A549 treated with dexamethasone at 1 μM for 4 hours (cell line): ENCODE data around the gene ATF7IP2. TPM values are rescaled to one million over a fixed set of nuclear protein-coding genes. Genes with fewer than 3 reads are reported as not detected.

Source experiments
- total RNA-seq: library from RNA; stranded (reverse); fragments of 200-300 nt; extraction: Qiagen RNA extraction; gene quantifications from 5 replicates; pipeline ENCODE4 v1.2.3, GENCODE V29; 2022

Gene ATF7IP2, protein sequence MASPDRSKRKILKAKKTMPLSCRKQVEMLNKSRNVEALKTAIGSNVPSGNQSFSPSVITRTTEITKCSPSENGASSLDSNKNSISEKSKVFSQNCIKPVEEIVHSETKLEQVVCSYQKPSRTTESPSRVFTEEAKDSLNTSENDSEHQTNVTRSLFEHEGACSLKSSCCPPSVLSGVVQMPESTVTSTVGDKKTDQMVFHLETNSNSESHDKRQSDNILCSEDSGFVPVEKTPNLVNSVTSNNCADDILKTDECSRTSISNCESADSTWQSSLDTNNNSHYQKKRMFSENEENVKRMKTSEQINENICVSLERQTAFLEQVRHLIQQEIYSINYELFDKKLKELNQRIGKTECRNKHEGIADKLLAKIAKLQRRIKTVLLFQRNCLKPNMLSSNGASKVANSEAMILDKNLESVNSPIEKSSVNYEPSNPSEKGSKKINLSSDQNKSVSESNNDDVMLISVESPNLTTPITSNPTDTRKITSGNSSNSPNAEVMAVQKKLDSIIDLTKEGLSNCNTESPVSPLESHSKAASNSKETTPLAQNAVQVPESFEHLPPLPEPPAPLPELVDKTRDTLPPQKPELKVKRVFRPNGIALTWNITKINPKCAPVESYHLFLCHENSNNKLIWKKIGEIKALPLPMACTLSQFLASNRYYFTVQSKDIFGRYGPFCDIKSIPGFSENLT
- 9.6 to 11.3 TPM (median 10.7 TPM) in 5 replicates for total RNA-seq

GRCh38 chr16:10385725-10386516 is at the start of gene ATF7IP2:
Gene ATF7IP2 (plus strand): TSS chr16:10386061. CDS start chr16:10430621, 44,560 bp downstream.

Other genes with a start within 250 kb of the ATF7IP2 start
- gene GRIN2A, start 203.6 kb upstream of the ATF7IP2 start, total RNA-seq = 0.01 to 0.08 TPM (median 0.01 TPM) in 3 of 5 replicates, not detected in the others
- 32.1 to 58.2 TPM (median 55.8 TPM) in 5 replicates for gene EMP2, start 194.5 kb downstream of the ATF7IP2 start, total RNA-seq